GM12864 (cell line): ENCODE measurements around the gene DOK3.

Experiments used
- DNase-seq: peaks from one replicate; pipeline ENCODE4 v3.0.0-alpha.2; 2011; ENCODE audit warnings: low read depth
- H3K4me3 ChIP-seq: 2 replicates; pipeline ENCODE4 v1.5.1; 2011; ENCODE audit warnings: mild to moderate bottlenecking, low read depth, low read length, control low read depth
- CTCF ChIP-seq: IDR thresholded peaks from 2 replicates; pipeline ENCODE4 v1.5.1; 2011; ENCODE audit warnings: low read depth, mild to moderate bottlenecking, moderate library complexity, low read length, control low read depth, inconsistent platforms; ENCODE audit errors: missing control alignments

Gene DOK3

DNA sequence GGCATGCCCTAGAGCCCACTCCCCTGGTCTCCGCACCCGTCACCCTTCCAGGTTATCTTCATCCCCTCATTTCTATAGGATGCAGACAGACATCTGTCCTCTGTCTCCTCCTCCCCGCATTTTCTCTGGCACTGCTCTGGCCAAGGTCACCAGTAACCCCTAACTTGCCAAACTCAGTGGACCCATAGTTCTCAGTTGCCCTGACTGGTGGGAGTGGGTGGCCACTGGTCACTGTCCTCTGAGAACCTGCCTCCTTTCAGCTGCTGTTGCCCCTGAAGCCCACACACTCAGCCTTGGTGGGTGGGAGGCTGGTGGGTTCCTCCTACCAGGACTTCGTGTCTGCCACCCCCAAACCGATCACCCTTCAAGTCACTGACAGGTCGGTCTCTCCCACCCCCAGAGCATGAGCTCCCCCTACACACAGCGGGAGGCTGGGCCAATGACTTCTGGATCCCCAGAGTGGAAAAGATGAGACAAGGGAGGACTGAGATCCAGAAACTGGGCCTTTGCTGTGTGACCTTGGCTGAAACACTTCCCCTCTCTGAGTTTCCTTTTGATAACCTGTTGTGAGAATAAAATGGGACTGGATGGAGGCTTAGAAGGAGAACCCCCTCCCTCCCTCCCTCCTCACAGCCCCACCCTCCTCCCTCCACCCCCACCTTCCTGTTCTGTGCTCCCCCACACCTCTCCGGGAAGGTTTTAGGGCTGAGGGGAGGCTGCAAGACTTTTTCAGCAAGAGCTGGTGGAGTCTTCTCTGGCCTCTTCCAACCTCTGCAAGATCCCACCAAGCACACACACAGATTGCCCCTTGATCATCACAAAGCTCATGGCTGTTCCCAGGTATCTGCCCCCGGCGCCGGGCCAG lies 33.8 kb downstream of the DOK3 start:
- TF ChIP-seq CTCF: no peak
- H3K4me3 ChIP-seq: no peak overlapping the region
- DNase-seq: no peak

DNA sequence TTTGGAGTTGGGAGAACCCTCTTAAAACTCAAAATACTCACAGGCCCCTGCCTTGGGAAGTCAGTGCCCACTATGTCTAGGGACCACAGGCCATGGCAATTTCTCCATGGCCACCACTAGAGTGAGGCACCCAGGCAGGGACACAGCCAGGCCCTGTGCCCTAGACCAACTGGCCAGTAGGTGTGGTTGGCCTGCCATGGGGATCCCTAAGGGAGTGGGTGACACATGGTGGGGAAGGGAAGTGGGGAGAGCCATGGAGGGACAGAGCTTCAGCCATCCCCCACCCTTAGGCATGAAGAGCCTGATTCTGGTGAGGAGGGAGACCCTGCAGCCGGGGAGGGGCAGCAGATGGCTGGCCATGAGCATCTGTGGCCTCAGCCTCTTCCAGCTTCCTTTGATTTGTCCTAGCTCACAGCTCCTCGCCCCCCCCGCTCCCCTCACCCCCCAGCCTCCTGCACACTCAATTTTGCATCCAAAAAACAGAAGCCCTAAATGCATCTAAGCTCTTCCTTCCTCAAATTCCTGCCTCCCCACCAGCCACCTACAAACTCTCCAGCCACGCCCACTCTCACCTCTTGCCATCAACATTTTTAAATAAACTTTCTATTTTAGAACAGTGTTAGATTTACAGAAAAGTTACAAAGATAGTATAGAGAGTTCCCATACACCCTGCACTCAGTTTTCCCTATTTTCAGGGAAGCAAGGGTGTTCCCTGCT lies 34.6 kb downstream of the DOK3 start:
- DNase-seq: no peak
- TF ChIP-seq CTCF: no peak
- H3K4me3 ChIP-seq: no peak overlapping the region

DNA sequence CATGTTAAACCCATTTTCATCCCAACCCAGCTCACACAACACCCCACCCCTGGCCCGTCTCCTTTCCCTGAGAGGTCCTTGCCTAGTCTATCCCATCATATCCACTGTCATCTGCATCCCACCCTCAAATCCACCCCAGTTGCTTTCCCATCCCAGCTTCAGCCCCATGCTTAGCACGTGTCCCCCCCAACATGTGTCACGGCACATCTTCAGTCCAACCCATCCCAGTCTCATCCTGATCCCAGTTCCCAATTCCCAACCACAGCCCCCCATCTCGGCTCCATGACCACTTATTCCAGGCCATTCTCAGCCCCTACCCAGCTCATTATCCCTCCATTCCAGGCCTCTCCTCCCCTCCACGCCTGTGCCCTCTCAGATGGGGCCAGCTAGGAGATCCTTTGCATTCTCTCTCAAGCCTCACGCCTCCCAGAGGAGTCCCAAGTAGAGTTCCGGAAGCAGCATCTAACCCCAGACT lies 35.6 kb downstream of the DOK3 start:
- no peak overlapping the region for H3K4me3 ChIP-seq
- no peak for TF ChIP-seq CTCF
- no peak for DNase-seq

GRCh38 chr5:177473443-177474001 lies 36.1 kb downstream of the DOK3 start, which contains the start of gene DBN1:
TSS of gene DBN1 (minus strand) at chr5:177473634. CDS start at chr5:177473521, 113 bp downstream.
- no peak for TF ChIP-seq CTCF
- peak within 1 kb of the TSS; percentile 49 for H3K4me3 ChIP-seq

GRCh38 chr5:177472460-177473442 lies 36.9 kb downstream of the DOK3 start:
- TF ChIP-seq CTCF: no peak
- DNase-seq: no peak
- peak overlapping the region; percentile 49 for H3K4me3 ChIP-seq

More at GRCh38 chr5:177473443-177474001, 36.1 kb downstream of the DOK3 start, which contains the start of gene DBN1:
- DNase-seq: no peak

GRCh38 chr5:177471610-177472356 lies 37.8 kb downstream of the DOK3 start:
- no peak for TF ChIP-seq CTCF
- no peak for DNase-seq
- no peak overlapping the region for H3K4me3 ChIP-seq
